IMR-90 (cell line): ENCODE results near the gene KATNIP. TPM values are rescaled to one million over a fixed set of nuclear protein-coding genes. Genes with fewer than 3 reads are reported as not detected.

Experiments
- ATAC-seq: fragments of 200-7000 bp; cut with Tn5 transposase; 2 replicates; pipeline ENCODE4 v1.9.1; 2020; ENCODE audit warnings: low read depth, mild to moderate bottlenecking, moderate library complexity
- BruUV-seq: library from RNA; stranded (reverse); fragments of 400-500 nt; replicated peaks from 2 replicates; lab custom pipeline; 2021; lab: Mats Ljungman, UMichigan
- CTCF ChIA-PET: fragments of 300-600 bp; formaldehyde crosslinking; extraction: SDS; loops from one replicate; lab custom pipeline; 2021; ENCODE audit warnings: antibody characterized with exemption; lab: Yijun Ruan, JAX
- POLR2A ChIA-PET: fragments of 300-600 bp; sonication (Branson Sonifier 250); formaldehyde crosslinking; loops from one replicate; lab custom pipeline; 2022; ENCODE audit warnings: antibody characterized with exemption; ENCODE audit not compliant: unreplicated experiment; lab: Charles Lee
- DNase-seq: peaks from one replicate; pipeline ENCODE4 v3.0.0; 2013
- H2AFZ ChIP-seq: replicated peaks from 2 replicates; pipeline ENCODE3; 2013; ENCODE audit warnings: low read length, mild to moderate bottlenecking; ENCODE audit not compliant: poor library complexity
- H2AK5ac ChIP-seq: 2 replicates; pipeline ENCODE4 v1.6.1; 2013; ENCODE audit warnings: low read depth, low read length, inconsistent platforms
- H2AK9ac ChIP-seq: replicated peaks from 2 replicates; pipeline ENCODE3; 2013; ENCODE audit warnings: mild to moderate bottlenecking, low read depth, low read length, moderate library complexity; ENCODE audit not compliant: poor library complexity
- H2BK120ac ChIP-seq: 2 replicates; pipeline ENCODE4 v1.6.1; 2013; ENCODE audit warnings: low read depth, low read length, inconsistent platforms
- H2BK15ac ChIP-seq: 3 replicates; pipeline ENCODE4 v1.6.1; 2013; ENCODE audit warnings: low read depth, low read length, inconsistent platforms
- H2BK20ac ChIP-seq: 2 replicates; pipeline ENCODE4 v1.6.1; 2013; ENCODE audit warnings: low read depth, mild to moderate bottlenecking, inconsistent platforms, low read length, moderate library complexity
- H2BK5ac ChIP-seq: 2 replicates; pipeline ENCODE4 v1.6.1; 2013; ENCODE audit warnings: mild to moderate bottlenecking, low read depth, low read length, inconsistent platforms; ENCODE audit not compliant: poor library complexity, severe bottlenecking
- H3K14ac ChIP-seq: replicated peaks from 2 replicates; pipeline ENCODE4 v1.6.1; 2013; ENCODE audit warnings: low read depth, low read length, inconsistent platforms
- H3K18ac ChIP-seq: 2 replicates; pipeline ENCODE4 v1.6.1; 2013; ENCODE audit warnings: low read depth, low read length, control low read depth
- H3K23ac ChIP-seq: 2 replicates; pipeline ENCODE4 v1.6.1; 2013; ENCODE audit warnings: low read depth, low read length, inconsistent platforms
- H3K27ac ChIP-seq: 2 replicates; pipeline ENCODE4 v1.5.1; 2013; ENCODE audit warnings: mild to moderate bottlenecking, control low read depth, low read length; ENCODE audit not compliant: insufficient read depth
- H3K27me3 ChIP-seq: 2 replicates; pipeline ENCODE4 v1.6.1; 2013; ENCODE audit warnings: low read length; ENCODE audit not compliant: control insufficient read depth, insufficient read depth
- H3K36me3 ChIP-seq: 2 replicates; pipeline ENCODE4 v1.6.1; 2013; ENCODE audit warnings: low read length, mixed read lengths; ENCODE audit not compliant: control insufficient read depth, insufficient read depth
- H3K4ac ChIP-seq: 2 replicates; pipeline ENCODE4 v1.6.1; 2013; ENCODE audit warnings: low read depth, low read length, inconsistent platforms
- H3K4me1 ChIP-seq: 2 replicates; pipeline ENCODE4 v1.6.1; 2013; ENCODE audit warnings: low read length, mixed read lengths; ENCODE audit not compliant: control insufficient read depth, insufficient read depth
- H3K4me2 ChIP-seq: 2 replicates; pipeline ENCODE4 v1.6.1; 2013; ENCODE audit warnings: low read depth, mild to moderate bottlenecking, control low read depth, low read length, moderate library complexity
- H3K4me3 ChIP-seq: 2 replicates; pipeline ENCODE4 v1.5.1; 2013; ENCODE audit warnings: low read depth, mild to moderate bottlenecking, control low read depth, low read length, moderate library complexity; ENCODE audit not compliant: insufficient read depth
- H3K56ac ChIP-seq: 2 replicates; pipeline ENCODE4 v1.6.1; 2013; ENCODE audit warnings: low read length, inconsistent platforms; ENCODE audit not compliant: insufficient read depth; ENCODE audit errors: extremely low read depth
- H3K79me1 ChIP-seq, 2 experiments: 2 replicates each; pipeline ENCODE4 v1.6.1; 2013; ENCODE audit warnings: low read length in 2 of 2, inconsistent platforms in 1 of 2, low read depth in 1 of 2
- H3K9ac ChIP-seq: 2 replicates; pipeline ENCODE4 v1.6.1; 2013; ENCODE audit warnings: low read depth, low read length, control low read depth
- H3K9me1 ChIP-seq: 2 replicates; pipeline ENCODE4 v1.6.1; 2013; ENCODE audit warnings: low read length, inconsistent platforms; ENCODE audit not compliant: insufficient read depth
- H3K9me3 ChIP-seq: 2 replicates; pipeline ENCODE4 v1.6.1; 2013; ENCODE audit warnings: low read length; ENCODE audit not compliant: control insufficient read depth, insufficient read depth
- H4K20me1 ChIP-seq: 2 replicates; pipeline ENCODE4 v1.6.1; 2013; ENCODE audit warnings: low read length, inconsistent platforms; ENCODE audit not compliant: insufficient read depth
- H4K5ac ChIP-seq: 2 replicates; pipeline ENCODE4 v1.6.1; 2013; ENCODE audit warnings: mild to moderate bottlenecking, low read depth, low read length, control low read depth
- H4K8ac ChIP-seq, 2 experiments: 2 replicates each; pipeline ENCODE4 v1.6.1; 2013; ENCODE audit warnings: low read depth in 2 of 2, low read length in 2 of 2, control low read depth in 1 of 2, inconsistent platforms in 1 of 2
- H4K91ac ChIP-seq: 2 replicates; pipeline ENCODE4 v1.6.1; 2013; ENCODE audit warnings: low read depth, low read length, inconsistent platforms; ENCODE audit not compliant: insufficient read depth
- BHLHE40 ChIP-seq: fragments of 150-350 bp; IDR thresholded peaks from 2 replicates; pipeline ENCODE4 v1.6.1; 2016; ENCODE audit warnings: mild to moderate bottlenecking, low read depth, low read length
- CEBPB ChIP-seq: IDR thresholded peaks from 2 replicates; pipeline ENCODE4 v1.6.1; 2012; ENCODE audit warnings: low read depth, low read length, improper control_type of control experiment
- MAFK ChIP-seq: IDR thresholded peaks from 2 replicates; pipeline ENCODE4 v1.6.1; 2012; ENCODE audit warnings: low read depth, low read length, improper control_type of control experiment
- MAZ ChIP-seq: IDR thresholded peaks from 2 replicates; pipeline ENCODE4 v1.6.1; 2012; ENCODE audit warnings: low read depth, mild to moderate bottlenecking, low read length, improper control_type of control experiment, moderate library complexity, borderline replicate concordance
- MXI1 ChIP-seq: IDR thresholded peaks from 2 replicates; pipeline ENCODE4 v1.6.1; 2012; ENCODE audit warnings: low read depth, mild to moderate bottlenecking, low read length, moderate library complexity, borderline replicate concordance
- NFE2L2 ChIP-seq: fragments of 150-350 bp; IDR thresholded peaks from 2 replicates; pipeline ENCODE4 v1.6.1; 2016; ENCODE audit warnings: low read depth, mild to moderate bottlenecking, low read length
- POLR2A ChIP-seq: IDR thresholded peaks from 2 replicates; pipeline ENCODE4 v1.6.1; 2012; ENCODE audit warnings: mild to moderate bottlenecking, low read depth, low read length
- RAD21 ChIP-seq: IDR thresholded peaks from 2 replicates; pipeline ENCODE4 v1.6.1; 2012; ENCODE audit warnings: low read length, improper control_type of control experiment
- RCOR1 ChIP-seq: IDR thresholded peaks from 2 replicates; pipeline ENCODE4 v1.6.1; 2012; ENCODE audit warnings: mild to moderate bottlenecking, low read length, improper control_type of control experiment; ENCODE audit not compliant: insufficient replicate concordance
- RFX5 ChIP-seq: IDR thresholded peaks from 2 replicates; pipeline ENCODE4 v1.8.0; 2012; ENCODE audit warnings: low read depth, mild to moderate bottlenecking, low read length, moderate library complexity
- SMC3 ChIP-seq: fragments of 150-350 bp; IDR thresholded peaks from 2 replicates; pipeline ENCODE4 v1.6.1; 2016; ENCODE audit warnings: low read depth, mild to moderate bottlenecking, antibody characterized with exemption, low read length, moderate library complexity
- WGBS, 2 experiments: methylation state at CpG; one replicate each; pipeline versions ENCODE4 v1.1.5 to v1.1.7; 2013; ENCODE audit warnings: missing lambda C conversion rate in 2 of 2; ENCODE audit not compliant: insufficient read length in 1 of 2; ENCODE audit errors: extremely low coverage in 2 of 2; 5-methylcytosine and 5-hydroxymethylcytosine counted together
- dilution Hi-C: fragments of 300-500 bp; cut with HindIII; formaldehyde crosslinking; loops from one replicate; pipeline ENCODE4 v1.14.3; 2018; ENCODE audit warnings: low sequenced_read_pairs; ENCODE audit not compliant: unreplicated experiment
- in situ Hi-C: fragments of 300-500 bp; cut with MboI; formaldehyde crosslinking; loops from 3 replicates; pipeline ENCODE4 v1.14.3; 2019; ENCODE audit warnings: low sequenced_read_pairs, inconsistent platforms, mixed read lengths
- intact Hi-C: fragments of 100-400 bp; cut with micrococcal nuclease; formaldehyde crosslinking; loops from 2 replicates; pipeline ENCODE4 v1.10.0; 2022
- polyA plus RNA-seq, 3 experiments: library from polyadenylated mRNA; depleted of rRNA; stranded (reverse); fragments of >200 nt; gene quantifications; 2 replicates each; pipeline ENCODE4 v1.2.3, GENCODE V29; 2012; ENCODE audit warnings: low replicate concordance in 1 of 3
- total RNA-seq: library from RNA; depleted of rRNA; stranded (reverse); fragments of >200 nt; gene quantifications from 2 replicates; pipeline ENCODE4 v1.2.3, GENCODE V29; 2012
- TF ChIP-seq, protein P1 (sequence below): fragments of 150-350 bp; IDR thresholded peaks from 2 replicates; pipeline ENCODE4 v1.6.1; 2017; ENCODE audit warnings: mild to moderate bottlenecking, antibody characterized with exemption, low read length, low read depth

Gene KATNIP
- total and polyA plus RNA-seq, 2 of the 4 experiments (the other 2 are of a cell fraction): 16.7 to 18.6 TPM

DNA sequence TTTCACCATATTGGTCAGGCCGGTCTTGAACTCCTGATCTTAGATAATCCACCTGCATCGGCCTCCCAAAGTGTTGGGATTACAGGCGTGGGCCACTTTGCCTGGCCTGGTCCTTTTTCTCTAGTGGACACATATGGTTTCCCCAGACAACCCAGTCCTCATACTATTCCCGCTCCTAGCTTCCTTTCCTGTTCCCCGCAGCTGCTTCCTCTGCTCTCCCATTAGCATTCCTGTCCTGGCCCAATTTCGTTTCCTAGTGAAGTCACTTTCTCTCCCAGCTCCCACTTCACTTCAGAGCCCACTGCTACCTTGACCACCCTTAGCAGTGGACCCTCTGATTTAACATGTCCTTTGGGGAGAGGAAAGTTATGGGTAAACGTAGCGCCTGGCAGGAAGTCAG is 11.3 kb downstream of the KATNIP start:
- H3K4me3 ChIP-seq: no peak overlapping the region
- ChIA-PET CTCF (no interaction called here), POLR2A (no interaction called here)
- H3K9ac ChIP-seq: no peak overlapping the region
- no peak overlapping the region for H2AFZ ChIP-seq
- peaks cover 4% of the 10 kb centered on the region; the same call in 1 of the 2 replicates for H4K20me1 ChIP-seq
- TF ChIP-seq MXI1 (no peak), SMC3 (no peak), BHLHE40 (no peak), CEBPB (no peak), RFX5 (no peak), MAZ (no peak), POLR2A (no peak), NFE2L2 (no peak), RCOR1 (no peak), RAD21 (no peak), MAFK (no peak)
- TF ChIP-seq, protein P1, sequence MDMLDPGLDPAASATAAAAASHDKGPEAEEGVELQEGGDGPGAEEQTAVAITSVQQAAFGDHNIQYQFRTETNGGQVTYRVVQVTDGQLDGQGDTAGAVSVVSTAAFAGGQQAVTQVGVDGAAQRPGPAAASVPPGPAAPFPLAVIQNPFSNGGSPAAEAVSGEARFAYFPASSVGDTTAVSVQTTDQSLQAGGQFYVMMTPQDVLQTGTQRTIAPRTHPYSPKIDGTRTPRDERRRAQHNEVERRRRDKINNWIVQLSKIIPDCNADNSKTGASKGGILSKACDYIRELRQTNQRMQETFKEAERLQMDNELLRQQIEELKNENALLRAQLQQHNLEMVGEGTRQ: no peak
- H3K4me1 ChIP-seq: no peaks in the 10 kb centered on the region
- H3K18ac ChIP-seq: no peak overlapping the region
- H3K9me3 ChIP-seq: no peaks in the 10 kb centered on the region
- no peak overlapping the region for H3K27ac ChIP-seq
- 0 out of 2 replicates have a peak, but pooled peaks cover 3% of the 10 kb centered on the region for H3K9me1 ChIP-seq
- no peak overlapping the region for H4K5ac ChIP-seq
- H3K56ac ChIP-seq: no peak overlapping the region
- H2AK5ac ChIP-seq: no peak overlapping the region
- intact Hi-C loops: no loop called here
- H2BK20ac ChIP-seq: no peak overlapping the region
- dilution Hi-C loops: no loop called here
- no peak overlapping the region for H2BK120ac ChIP-seq
- no TSS peak for BruUV-seq
- no peak for DNase-seq
- no peak for ATAC-seq
- 100% methylated on average over 3 of the region's 8 CpGs; no CpG with 5 or more reads in 1 of the 2 experiments for WGBS, 2 experiments
- H2BK5ac ChIP-seq: no peak overlapping the region
- H3K14ac ChIP-seq: no peak overlapping the region
- no peak overlapping the region for H3K23ac ChIP-seq
- in situ Hi-C loops: no loop called here
- no peaks in the 10 kb centered on the region for H3K27me3 ChIP-seq
- H3K79me1 ChIP-seq: peaks cover 21 to 42% of the 10 kb centered on the region in 2 experiments
- H4K91ac ChIP-seq: no peak overlapping the region
- H3K4me2 ChIP-seq: no peak overlapping the region
- no peak overlapping the region for H4K8ac ChIP-seq
- H3K36me3 ChIP-seq: 0 out of 2 replicates have a peak, but pooled peaks cover 1% of the 10 kb centered on the region
- H2BK15ac ChIP-seq: no peak overlapping the region
- H3K4ac ChIP-seq: no peak overlapping the region
- H2AK9ac ChIP-seq: peak overlapping the region; percentile 60
